HepG2 (cell line): Measurements from ENCODE around the gene PRDX6. TPM values are rescaled to one million over a fixed set of nuclear protein-coding genes. Genes with fewer than 3 reads are reported as not detected.

Source experiments
- ATAC-seq: fragments of 200-7000 bp; cut with Tn5 transposase; 3 replicates; pipeline ENCODE4 v1.9.1; 2020; ENCODE audit warnings: mild to moderate bottlenecking, moderate library complexity
- BruUV-seq: library from RNA; stranded (reverse); fragments of 400-500 nt; replicated peaks from 2 replicates; lab custom pipeline; 2021; lab: Mats Ljungman, UMichigan
- CTCF ChIA-PET: fragments of 300-600 bp; formaldehyde crosslinking; extraction: SDS; loops from one replicate; lab custom pipeline; 2021; ENCODE audit warnings: low total read pairs, inconsistent platforms, low intra/inter-chr PET ratio; lab: Yijun Ruan, JAX
- POLR2A ChIA-PET: fragments of 350-600 bp; sonication (Branson Sonifier 250); formaldehyde crosslinking; loops from one replicate; lab custom pipeline; 2020; ENCODE audit warnings: antibody characterized with exemption, inconsistent platforms; lab: Yijun Ruan, JAX
- DNase-seq: peaks from one replicate; pipeline ENCODE4 v3.0.0-alpha.2; 2015; ENCODE audit warnings: low spot score
- FAIRE-seq: peaks from 3 replicates; lab custom pipeline; 2011; peaks lifted over from hg19 to GRCh38; lab: Jason Lieb, UNC
- H2AFZ ChIP-seq: one replicate; pipeline ENCODE4 v1.6.1; 2011; ENCODE audit warnings: low read length, inconsistent platforms
- H3K27ac ChIP-seq: fragments of 300-600 bp; 3 replicates; pipeline ENCODE4 v1.8.0; 2011; ENCODE audit warnings: mixed run types, mild to moderate bottlenecking, mixed read lengths, low read length, inconsistent platforms; ENCODE audit not compliant: insufficient read depth; ENCODE audit errors: extremely low read length
- H3K27me3 ChIP-seq, 2 experiments: fragments of 200-600 bp in 1 of 2; 2 replicates in 1 of 2; 3 replicates in 1 of 2; pipeline versions ENCODE4 v1.6.0 to v1.8.0; 2011; ENCODE audit warnings: low read length in 2 of 2, mild to moderate bottlenecking in 2 of 2, moderate library complexity in 2 of 2, inconsistent platforms in 1 of 2; ENCODE audit not compliant: insufficient read depth in 2 of 2, control insufficient read depth in 1 of 2
- H3K36me3 ChIP-seq, 2 experiments: fragments of 200-600 bp in 1 of 2; replicated peaks in 1 of 2; 2 replicates in 1 of 2; 3 replicates in 1 of 2; pipeline versions ENCODE4 v1.5.1 to v1.8.0; 2011; ENCODE audit warnings: low read length in 2 of 2, inconsistent platforms in 1 of 2; ENCODE audit not compliant: insufficient read depth in 2 of 2, control insufficient read depth in 1 of 2
- H3K4me1 ChIP-seq: 2 replicates; pipeline ENCODE4 v1.5.1; 2012; ENCODE audit warnings: low read length, inconsistent platforms; ENCODE audit not compliant: insufficient read depth
- H3K4me2 ChIP-seq: 2 replicates; pipeline ENCODE4 v1.6.0; 2011; ENCODE audit warnings: low read depth, low read length, inconsistent platforms
- H3K4me3 ChIP-seq, 3 experiments: fragments of 200-600 bp in 1 of 3; sonication (generic), shearing (Covaris generic) in 1 of 3; replicated peaks in 1 of 3; 2 replicates each; pipeline ENCODE4 v1.5.1; 2011 to 2016; ENCODE audit warnings: low read length in 3 of 3, inconsistent platforms in 2 of 3, low read depth in 2 of 3, mild to moderate bottlenecking in 2 of 3, control low read depth in 1 of 3, mixed read lengths in 1 of 3; ENCODE audit not compliant: insufficient read depth in 1 of 3
- H3K79me2 ChIP-seq: one replicate; pipeline ENCODE4 v1.6.1; 2011; ENCODE audit warnings: low read length, inconsistent platforms; ENCODE audit not compliant: insufficient read depth
- H3K9ac ChIP-seq: 2 replicates; pipeline ENCODE4 v1.6.0; 2011; ENCODE audit warnings: mild to moderate bottlenecking, low read depth, low read length, inconsistent platforms; ENCODE audit not compliant: insufficient read depth
- H3K9me3 ChIP-seq: 2 replicates; pipeline ENCODE4 v1.5.1; 2012; ENCODE audit warnings: mild to moderate bottlenecking, low read length
- H4K20me1 ChIP-seq: 2 replicates; pipeline ENCODE4 v1.6.0; 2011; ENCODE audit warnings: inconsistent platforms, mild to moderate bottlenecking, low read length, moderate library complexity; ENCODE audit not compliant: insufficient read depth
- ATM ChIP-seq: fragments of 450-650 bp; IDR thresholded peaks from 2 replicates; pipeline ENCODE4 v1.7.1; 2017; ENCODE audit warnings: mild to moderate bottlenecking, borderline replicate concordance
- ESRRA ChIP-seq: sonication (generic); formaldehyde crosslinking; IDR thresholded peaks from 2 replicates; pipeline ENCODE4 v1.5.1; 2020; ENCODE audit warnings: mild to moderate bottlenecking, low read depth, missing genetic modification reagents
- HDAC1 ChIP-seq: sonication (generic); formaldehyde crosslinking; IDR thresholded peaks from 2 replicates; pipeline ENCODE4 v1.5.1; 2020; ENCODE audit warnings: mild to moderate bottlenecking, missing genetic modification reagents
- KDM3A ChIP-seq: IDR thresholded peaks from 2 replicates; pipeline ENCODE4 v1.6.1; 2018; ENCODE audit warnings: low read depth, missing compliant biosample characterization
- MAFG ChIP-seq: sonication (generic); formaldehyde crosslinking; IDR thresholded peaks from 2 replicates; pipeline ENCODE4 v1.5.1; 2020; ENCODE audit warnings: mild to moderate bottlenecking, missing genetic modification reagents
- NFKBIZ ChIP-seq: IDR thresholded peaks from 2 replicates; pipeline ENCODE4 v1.6.1; 2018; ENCODE audit warnings: missing genetic modification reagents, missing compliant biosample characterization
- SRSF4 ChIP-seq: fragments of 200-400 bp; formaldehyde crosslinking; IDR thresholded peaks from one replicate; pipeline ENCODE4 v1.6.1; 2018; ENCODE audit warnings: mild to moderate bottlenecking, low read depth, low read length, moderate library complexity; ENCODE audit not compliant: poor library complexity, severe bottlenecking
- ZBTB21 ChIP-seq: sonication (generic); formaldehyde crosslinking; IDR thresholded peaks from 2 replicates; pipeline ENCODE4 v1.4.0; 2020; ENCODE audit warnings: missing genetic modification reagents
- ZMYM3 ChIP-seq: sonication (generic); formaldehyde crosslinking; IDR thresholded peaks from 2 replicates; pipeline ENCODE4 v1.5.1; 2020; ENCODE audit warnings: mild to moderate bottlenecking, missing genetic modification reagents
- ZNF331 ChIP-seq: sonication (generic); formaldehyde crosslinking; IDR thresholded peaks from 2 replicates; pipeline ENCODE4 v1.4.0; 2020; ENCODE audit warnings: missing genetic modification reagents
- ZNF431 ChIP-seq: sonication (generic); formaldehyde crosslinking; IDR thresholded peaks from 2 replicates; pipeline ENCODE4 v1.9.0; 2022; ENCODE audit warnings: missing genetic modification reagents, low read depth, mild to moderate bottlenecking, borderline replicate concordance
- ZNF670 ChIP-seq: sonication (generic); formaldehyde crosslinking; IDR thresholded peaks from 2 replicates; pipeline ENCODE4 v1.8.0; 2022; ENCODE audit warnings: mild to moderate bottlenecking, missing genetic modification reagents, borderline replicate concordance
- WGBS: methylation state at CpG from one replicate; pipeline ENCODE4 v1.1.6; 2017; ENCODE audit warnings: low lambda C conversion rate; 5-methylcytosine and 5-hydroxymethylcytosine counted together
- in situ Hi-C: cut with HindIII; loops from 2 replicates; pipeline ENCODE4 v1.10.0; 2017; ENCODE audit warnings: low pct_unique_long_range_greater_than_20kb; ENCODE audit not compliant: extremely low pct_ligation_motif_present
- intact Hi-C: fragments of 100-400 bp; cut with micrococcal nuclease; formaldehyde crosslinking; loops from one replicate; pipeline ENCODE4 v1.10.0; 2022; ENCODE audit not compliant: unreplicated experiment
- polyA plus RNA-seq, 8 experiments: library from polyadenylated mRNA; depleted of rRNA in 3 of 8; stranded (reverse) in 7 of 8; unstranded in 1 of 8; fragments of >200 nt; fragmentation: Illumina TruSeq in 4 of 8; extraction: Trizol in 4 of 8; gene quantifications; 2 replicates each; pipeline versions ENCODE4 v1.2.1 to v1.2.3, GENCODE V29; 2011 to 2016; ENCODE audit warnings: low read depth in 4 of 8, missing spikeins in 1 of 8, mixed read lengths in 1 of 8; ENCODE audit not compliant: insufficient read depth in 1 of 8
- total RNA-seq, 5 experiments: library from RNA; depleted of rRNA; stranded (reverse); fragments of >200 nt; fragmentation: Illumina TruSeq; extraction: Trizol; gene quantifications; 2 replicates each; pipeline ENCODE4 v1.2.3, GENCODE V29; 2016; ENCODE audit warnings: low read depth in 1 of 5
- TF ChIP-seq, protein P1 (sequence below): sonication (generic); formaldehyde crosslinking; IDR thresholded peaks from 2 replicates; pipeline ENCODE4 v1.5.1; 2020; ENCODE audit warnings: mild to moderate bottlenecking, missing genetic modification reagents, borderline replicate concordance
- TF ChIP-seq, protein P2 (sequence below): sonication (generic); formaldehyde crosslinking; IDR thresholded peaks from 2 replicates; pipeline ENCODE4 v1.4.0; 2020; ENCODE audit warnings: mild to moderate bottlenecking, low read depth, missing genetic modification reagents
- TF ChIP-seq, protein P3 (sequence below): IDR thresholded peaks from 2 replicates; pipeline ENCODE4 v1.6.1; 2016; ENCODE audit warnings: missing genetic modification reagents, missing compliant biosample characterization
- TF ChIP-seq, protein P4 (sequence below): sonication (generic); formaldehyde crosslinking; IDR thresholded peaks from 2 replicates; pipeline ENCODE4 v1.5.0; 2020; ENCODE audit warnings: mild to moderate bottlenecking, missing genetic modification reagents

PRDX6 gene
- total and polyA plus RNA-seq, 2 of the 13 experiments (the other 11 are each of a cell fraction or from before 2014, with no cell fraction given): 224 to 309 TPM

DNA sequence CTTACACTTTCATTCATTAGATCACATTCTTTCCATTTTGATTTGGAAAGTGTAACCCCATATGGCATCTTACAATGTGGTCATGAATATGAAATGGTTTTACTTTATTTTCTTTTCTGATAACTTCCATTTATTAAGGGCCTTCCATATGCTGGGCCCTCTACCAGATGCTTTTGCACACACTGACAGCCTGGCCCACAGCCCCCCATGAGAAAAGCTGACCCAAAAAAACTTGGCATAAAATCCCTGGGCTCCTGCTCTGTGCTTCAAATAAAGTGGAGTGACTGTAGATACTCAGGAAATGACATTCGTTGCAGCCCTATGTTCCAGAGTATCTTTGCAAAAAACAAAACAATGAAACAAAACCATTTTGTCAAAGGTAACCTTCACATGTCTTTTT lies 48.8 kb downstream of the PRDX6 start:
- in situ Hi-C loops (no loop called here), intact Hi-C loops (no loop called here)
- ATAC-seq: no peak
- DNase-seq: no peak
- Histone ChIP-seq H3K79me2 (no peaks in the 10 kb centered on the region), H3K36me3 (no peaks in the 10 kb centered on the region), H4K20me1 (no peaks in the 10 kb centered on the region), H2AFZ (no peak overlapping the region), H3K27me3 (no peaks in the 10 kb centered on the region), H3K9ac (no peak overlapping the region), H3K4me1 (peaks cover 9% of the 10 kb centered on the region), H3K27ac (no peak overlapping the region), H3K4me3 (no peak overlapping the region), H3K4me2 (no peak overlapping the region), H3K9me3 (no peaks in the 10 kb centered on the region)
- ChIA-PET CTCF (no interaction called here), POLR2A (no interaction called here)
- no TSS peak for BruUV-seq
- 50% methylated on average over 1 of the region's 1 CpG for WGBS
- FAIRE-seq: no peak
- TF ChIP-seq, protein P1, sequence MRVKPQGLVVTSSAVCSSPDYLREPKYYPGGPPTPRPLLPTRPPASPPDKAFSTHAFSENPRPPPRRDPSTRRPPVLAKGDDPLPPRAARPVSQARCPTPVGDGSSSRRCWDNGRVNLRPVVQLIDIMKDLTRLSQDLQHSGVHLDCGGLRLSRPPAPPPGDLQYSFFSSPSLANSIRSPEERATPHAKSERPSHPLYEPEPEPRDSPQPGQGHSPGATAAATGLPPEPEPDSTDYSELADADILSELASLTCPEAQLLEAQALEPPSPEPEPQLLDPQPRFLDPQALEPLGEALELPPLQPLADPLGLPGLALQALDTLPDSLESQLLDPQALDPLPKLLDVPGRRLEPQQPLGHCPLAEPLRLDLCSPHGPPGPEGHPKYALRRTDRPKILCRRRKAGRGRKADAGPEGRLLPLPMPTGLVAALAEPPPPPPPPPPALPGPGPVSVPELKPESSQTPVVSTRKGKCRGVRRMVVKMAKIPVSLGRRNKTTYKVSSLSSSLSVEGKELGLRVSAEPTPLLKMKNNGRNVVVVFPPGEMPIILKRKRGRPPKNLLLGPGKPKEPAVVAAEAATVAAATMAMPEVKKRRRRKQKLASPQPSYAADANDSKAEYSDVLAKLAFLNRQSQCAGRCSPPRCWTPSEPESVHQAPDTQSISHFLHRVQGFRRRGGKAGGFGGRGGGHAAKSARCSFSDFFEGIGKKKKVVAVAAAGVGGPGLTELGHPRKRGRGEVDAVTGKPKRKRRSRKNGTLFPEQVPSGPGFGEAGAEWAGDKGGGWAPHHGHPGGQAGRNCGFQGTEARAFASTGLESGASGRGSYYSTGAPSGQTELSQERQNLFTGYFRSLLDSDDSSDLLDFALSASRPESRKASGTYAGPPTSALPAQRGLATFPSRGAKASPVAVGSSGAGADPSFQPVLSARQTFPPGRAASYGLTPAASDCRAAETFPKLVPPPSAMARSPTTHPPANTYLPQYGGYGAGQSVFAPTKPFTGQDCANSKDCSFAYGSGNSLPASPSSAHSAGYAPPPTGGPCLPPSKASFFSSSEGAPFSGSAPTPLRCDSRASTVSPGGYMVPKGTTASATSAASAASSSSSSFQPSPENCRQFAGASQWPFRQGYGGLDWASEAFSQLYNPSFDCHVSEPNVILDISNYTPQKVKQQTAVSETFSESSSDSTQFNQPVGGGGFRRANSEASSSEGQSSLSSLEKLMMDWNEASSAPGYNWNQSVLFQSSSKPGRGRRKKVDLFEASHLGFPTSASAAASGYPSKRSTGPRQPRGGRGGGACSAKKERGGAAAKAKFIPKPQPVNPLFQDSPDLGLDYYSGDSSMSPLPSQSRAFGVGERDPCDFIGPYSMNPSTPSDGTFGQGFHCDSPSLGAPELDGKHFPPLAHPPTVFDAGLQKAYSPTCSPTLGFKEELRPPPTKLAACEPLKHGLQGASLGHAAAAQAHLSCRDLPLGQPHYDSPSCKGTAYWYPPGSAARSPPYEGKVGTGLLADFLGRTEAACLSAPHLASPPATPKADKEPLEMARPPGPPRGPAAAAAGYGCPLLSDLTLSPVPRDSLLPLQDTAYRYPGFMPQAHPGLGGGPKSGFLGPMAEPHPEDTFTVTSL: no peak
- TF ChIP-seq ZBTB21 (no peak), ESRRA (CRISPR knock-in tag) (no peak), ZMYM3 (no peak), ZNF431 (CRISPR knock-in tag) (no peak), ZNF670 (no peak), NFKBIZ (no peak), ATM (no peak), HDAC1 (CRISPR knock-in tag) (no peak), ZNF331 (no peak), KDM3A (no peak), MAFG (no peak), SRSF4 (no peak)
- TF ChIP-seq, protein P2, sequence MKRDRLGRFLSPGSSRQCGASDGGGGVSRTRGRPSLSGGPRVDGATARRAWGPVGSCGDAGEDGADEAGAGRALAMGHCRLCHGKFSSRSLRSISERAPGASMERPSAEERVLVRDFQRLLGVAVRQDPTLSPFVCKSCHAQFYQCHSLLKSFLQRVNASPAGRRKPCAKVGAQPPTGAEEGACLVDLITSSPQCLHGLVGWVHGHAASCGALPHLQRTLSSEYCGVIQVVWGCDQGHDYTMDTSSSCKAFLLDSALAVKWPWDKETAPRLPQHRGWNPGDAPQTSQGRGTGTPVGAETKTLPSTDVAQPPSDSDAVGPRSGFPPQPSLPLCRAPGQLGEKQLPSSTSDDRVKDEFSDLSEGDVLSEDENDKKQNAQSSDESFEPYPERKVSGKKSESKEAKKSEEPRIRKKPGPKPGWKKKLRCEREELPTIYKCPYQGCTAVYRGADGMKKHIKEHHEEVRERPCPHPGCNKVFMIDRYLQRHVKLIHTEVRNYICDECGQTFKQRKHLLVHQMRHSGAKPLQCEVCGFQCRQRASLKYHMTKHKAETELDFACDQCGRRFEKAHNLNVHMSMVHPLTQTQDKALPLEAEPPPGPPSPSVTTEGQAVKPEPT: no peak
- TF ChIP-seq, protein P3, sequence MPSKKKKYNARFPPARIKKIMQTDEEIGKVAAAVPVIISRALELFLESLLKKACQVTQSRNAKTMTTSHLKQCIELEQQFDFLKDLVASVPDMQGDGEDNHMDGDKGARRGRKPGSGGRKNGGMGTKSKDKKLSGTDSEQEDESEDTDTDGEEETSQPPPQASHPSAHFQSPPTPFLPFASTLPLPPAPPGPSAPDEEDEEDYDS (CRISPR knock-in tag): no peak
- TF ChIP-seq, protein P4, sequence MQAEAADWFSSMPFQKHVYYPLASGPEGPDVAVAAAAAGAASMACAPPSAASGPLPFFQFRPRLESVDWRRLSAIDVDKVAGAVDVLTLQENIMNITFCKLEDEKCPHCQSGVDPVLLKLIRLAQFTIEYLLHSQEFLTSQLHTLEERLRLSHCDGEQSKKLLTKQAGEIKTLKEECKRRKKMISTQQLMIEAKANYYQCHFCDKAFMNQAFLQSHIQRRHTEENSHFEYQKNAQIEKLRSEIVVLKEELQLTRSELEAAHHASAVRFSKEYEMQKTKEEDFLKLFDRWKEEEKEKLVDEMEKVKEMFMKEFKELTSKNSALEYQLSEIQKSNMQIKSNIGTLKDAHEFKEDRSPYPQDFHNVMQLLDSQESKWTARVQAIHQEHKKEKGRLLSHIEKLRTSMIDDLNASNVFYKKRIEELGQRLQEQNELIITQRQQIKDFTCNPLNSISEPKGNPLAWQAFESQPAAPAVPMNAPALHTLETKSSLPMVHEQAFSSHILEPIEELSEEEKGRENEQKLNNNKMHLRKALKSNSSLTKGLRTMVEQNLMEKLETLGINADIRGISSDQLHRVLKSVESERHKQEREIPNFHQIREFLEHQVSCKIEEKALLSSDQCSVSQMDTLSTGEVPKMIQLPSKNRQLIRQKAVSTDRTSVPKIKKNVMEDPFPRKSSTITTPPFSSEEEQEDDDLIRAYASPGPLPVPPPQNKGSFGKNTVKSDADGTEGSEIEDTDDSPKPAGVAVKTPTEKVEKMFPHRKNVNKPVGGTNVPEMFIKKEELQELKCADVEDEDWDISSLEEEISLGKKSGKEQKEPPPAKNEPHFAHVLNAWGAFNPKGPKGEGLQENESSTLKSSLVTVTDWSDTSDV (CRISPR knock-in tag): no peak
